PC-3 (cell line): ENCODE measurements around the gene PLEKHM1. TPM values are rescaled to one million over a fixed set of nuclear protein-coding genes. Genes with fewer than 3 reads are reported as not detected.

ENCODE experiments used
- ATAC-seq: fragments of 200-7000 bp; cut with Tn5 transposase; 2 replicates; pipeline ENCODE4 v1.9.1; 2020; ENCODE audit warnings: mild to moderate bottlenecking, moderate library complexity
- BruUV-seq: library from RNA; stranded (reverse); fragments of 400-500 nt; replicated peaks from 2 replicates; lab custom pipeline; 2021; lab: Mats Ljungman, UMichigan
- CTCF ChIA-PET: fragments of 300-600 bp; sonication (Branson Sonifier 250); formaldehyde crosslinking; loops from one replicate; lab custom pipeline; 2022; ENCODE audit warnings: antibody characterized with exemption; lab: Charles Lee
- POLR2A ChIA-PET: fragments of 300-600 bp; sonication (Branson Sonifier 250); formaldehyde crosslinking; loops from one replicate; lab custom pipeline; 2022; ENCODE audit warnings: antibody characterized with exemption; ENCODE audit not compliant: unreplicated experiment; lab: Charles Lee
- DNase-seq: peaks from one replicate; pipeline ENCODE4 v3.0.0-alpha.2; 2015
- H2AFZ ChIP-seq: fragments of 300-600 bp; sonication (generic); 2 replicates; pipeline ENCODE4 v1.6.0; 2016; ENCODE audit warnings: antibody characterized with exemption, low read length
- H3F3A ChIP-seq: fragments of 300-600 bp; sonication (generic); one replicate; pipeline ENCODE4 v1.6.0; 2017; ENCODE audit warnings: antibody characterized with exemption, low read length, control low read depth, mild to moderate bottlenecking; ENCODE audit not compliant: unreplicated experiment
- H3K27ac ChIP-seq: fragments of 300-600 bp; sonication (generic); 2 replicates; pipeline ENCODE4 v1.5.1; 2016; ENCODE audit warnings: mild to moderate bottlenecking, low read length
- H3K27me3 ChIP-seq: fragments of 300-600 bp; sonication (generic); 2 replicates; pipeline ENCODE4 v1.6.1; 2016; ENCODE audit warnings: low read length, mixed read lengths
- H3K36me3 ChIP-seq: fragments of 300-600 bp; sonication (generic); 2 replicates; pipeline ENCODE4 v1.6.1; 2016; ENCODE audit warnings: low read depth, mixed run types, low read length, mixed read lengths
- H3K4me1 ChIP-seq: fragments of 300-600 bp; sonication (generic); 2 replicates; pipeline ENCODE4 v1.5.1; 2016; ENCODE audit warnings: low read length; ENCODE audit not compliant: insufficient read depth
- H3K4me2 ChIP-seq: fragments of 300-600 bp; sonication (generic); 2 replicates; pipeline ENCODE4 v1.6.0; 2016; ENCODE audit warnings: low read length
- H3K4me3 ChIP-seq: fragments of 300-600 bp; sonication (generic); 2 replicates; pipeline ENCODE4 v1.5.1; 2016; ENCODE audit warnings: mild to moderate bottlenecking, low read length, mixed read lengths
- H3K79me2 ChIP-seq: fragments of 300-600 bp; sonication (generic); 2 replicates; pipeline ENCODE4 v1.6.1; 2017; ENCODE audit warnings: low read length, mixed read lengths
- H3K9ac ChIP-seq: fragments of 300-600 bp; sonication (generic); 2 replicates; pipeline ENCODE4 v1.6.0; 2016; ENCODE audit warnings: mild to moderate bottlenecking, low read length
- H3K9me2 ChIP-seq: fragments of 300-600 bp; sonication (generic); replicated peaks from 2 replicates; pipeline ENCODE4 v1.6.1; 2016; ENCODE audit warnings: mixed run types, low read length, mixed read lengths
- H3K9me3 ChIP-seq: fragments of 300-600 bp; sonication (generic); 2 replicates; pipeline ENCODE4 v1.6.1; 2016; ENCODE audit warnings: low read length, mixed read lengths
- H4K20me1 ChIP-seq: fragments of 300-600 bp; sonication (generic); 2 replicates; pipeline ENCODE4 v1.6.1; 2016; ENCODE audit warnings: low read length, mixed read lengths
- EZH2 ChIP-seq: fragments of 300-600 bp; sonication (generic); IDR thresholded peaks from one replicate; pipeline ENCODE4 v1.6.1; 2017; ENCODE audit warnings: antibody characterized with exemption, mild to moderate bottlenecking, low read length; ENCODE audit not compliant: unreplicated experiment
- EZH2phosphoT487 ChIP-seq: fragments of 300-600 bp; sonication (generic); IDR thresholded peaks from 2 replicates; pipeline ENCODE4 v1.6.1; 2018; ENCODE audit warnings: mild to moderate bottlenecking, antibody characterized with exemption, low read length, borderline replicate concordance
- intact Hi-C: fragments of 100-400 bp; cut with micrococcal nuclease; formaldehyde crosslinking; loops from 2 replicates; pipeline ENCODE4 v1.9.0; 2023
- total RNA-seq: library from RNA; depleted of rRNA; stranded (reverse); fragments of >200 nt; gene quantifications from 2 replicates; pipeline ENCODE4 v1.2.3, GENCODE V29; 2014
- TF ChIP-seq, protein P1 (sequence below): fragments of 300-600 bp; sonication (generic); conservative IDR thresholded peaks from 2 replicates; pipeline ENCODE4 v1.5.1; 2017; ENCODE audit warnings: antibody characterized with exemption, low read depth, mild to moderate bottlenecking, low read length

PLEKHM1 gene
- total RNA-seq, 1 experiment from 2014 or later, result 15.8 TPM

DNA sequence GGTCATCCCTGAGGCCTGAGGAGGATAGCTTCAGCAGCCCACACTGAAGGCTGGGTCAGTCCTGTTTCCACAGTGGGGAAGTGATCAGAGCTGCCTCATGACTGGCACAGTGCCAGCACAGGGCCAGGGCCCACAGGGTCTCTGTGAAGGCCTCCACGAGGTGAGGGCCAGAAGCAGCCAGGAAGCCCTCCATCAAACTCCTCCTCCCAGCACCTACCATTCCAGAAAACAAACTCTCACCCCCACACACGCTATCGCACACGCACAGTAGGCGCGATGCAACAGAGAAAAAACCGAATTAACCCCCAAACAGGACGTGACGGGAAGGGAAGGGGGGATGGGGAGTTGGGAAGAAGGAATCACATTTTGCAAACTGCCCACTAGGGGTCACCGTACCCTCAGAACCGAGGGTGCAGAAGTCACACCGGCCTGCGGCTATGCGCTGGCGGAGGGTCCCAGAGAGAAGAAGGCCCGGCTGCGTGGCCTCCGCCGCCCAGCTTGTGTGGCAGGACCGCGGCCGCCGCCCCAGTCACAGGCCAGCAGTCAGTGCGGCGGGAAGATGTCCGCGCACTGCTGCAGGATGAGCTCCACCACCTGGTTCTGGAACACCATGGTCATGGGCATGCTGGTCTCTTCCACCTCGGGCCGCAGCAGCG is 95.5 kb downstream of the PLEKHM1 start:
- DNase-seq (peak; percentile 61), ATAC-seq (peak; percentile 43)
- Histone ChIP-seq H4K20me1 (no peaks in the 10 kb centered on the region), H3K4me2 (no peak overlapping the region), H3K4me1 (no peaks in the 10 kb centered on the region), H3K9me3 (no peaks in the 10 kb centered on the region), H3F3A (no peaks in the 10 kb centered on the region), H3K27ac (no peak overlapping the region), H2AFZ (no peak overlapping the region), H3K9me2 (no peaks in the 10 kb centered on the region), H3K4me3 (no peak overlapping the region), H3K79me2 (no peaks in the 10 kb centered on the region), H3K9ac (no peak overlapping the region), H3K27me3 (no peaks in the 10 kb centered on the region), H3K36me3 (peaks cover 31% of the 10 kb centered on the region; the same call in 1 of the 2 replicates)
- ChIA-PET POLR2A (no interaction called here), CTCF (interaction anchor here (4.0 kb wide), 1 partner anchor 31 kb away, joined by 45 read pairs; no protein-coding TSS in a partner anchor)
- no TSS peak for BruUV-seq
- TF ChIP-seq, protein P1, sequence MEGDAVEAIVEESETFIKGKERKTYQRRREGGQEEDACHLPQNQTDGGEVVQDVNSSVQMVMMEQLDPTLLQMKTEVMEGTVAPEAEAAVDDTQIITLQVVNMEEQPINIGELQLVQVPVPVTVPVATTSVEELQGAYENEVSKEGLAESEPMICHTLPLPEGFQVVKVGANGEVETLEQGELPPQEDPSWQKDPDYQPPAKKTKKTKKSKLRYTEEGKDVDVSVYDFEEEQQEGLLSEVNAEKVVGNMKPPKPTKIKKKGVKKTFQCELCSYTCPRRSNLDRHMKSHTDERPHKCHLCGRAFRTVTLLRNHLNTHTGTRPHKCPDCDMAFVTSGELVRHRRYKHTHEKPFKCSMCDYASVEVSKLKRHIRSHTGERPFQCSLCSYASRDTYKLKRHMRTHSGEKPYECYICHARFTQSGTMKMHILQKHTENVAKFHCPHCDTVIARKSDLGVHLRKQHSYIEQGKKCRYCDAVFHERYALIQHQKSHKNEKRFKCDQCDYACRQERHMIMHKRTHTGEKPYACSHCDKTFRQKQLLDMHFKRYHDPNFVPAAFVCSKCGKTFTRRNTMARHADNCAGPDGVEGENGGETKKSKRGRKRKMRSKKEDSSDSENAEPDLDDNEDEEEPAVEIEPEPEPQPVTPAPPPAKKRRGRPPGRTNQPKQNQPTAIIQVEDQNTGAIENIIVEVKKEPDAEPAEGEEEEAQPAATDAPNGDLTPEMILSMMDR, result peak; percentile 92
- no peak for TF ChIP-seq EZH2
- intact Hi-C loops, result loop anchor here (1.0 kb wide), 1 partner anchor 30 kb away; no protein-coding TSS in a partner anchor

DNA sequence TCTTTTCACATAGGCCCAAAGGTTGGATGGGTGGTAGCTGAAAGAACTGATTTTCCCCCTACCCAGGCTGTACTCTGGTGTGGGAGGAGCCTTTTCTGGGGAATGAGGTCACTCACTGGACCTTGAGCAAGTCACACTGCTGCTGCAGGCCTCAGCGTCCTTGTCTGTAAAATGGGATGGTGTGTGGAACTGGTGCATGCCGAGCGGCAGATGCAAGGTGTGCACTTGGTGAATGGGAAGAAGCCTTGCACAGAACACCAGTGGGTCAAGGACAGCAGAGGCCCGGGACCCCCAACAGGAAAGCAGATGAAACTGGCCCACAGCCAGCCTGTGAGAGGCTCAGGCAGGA is 96.0 kb downstream of the PLEKHM1 start:
- no peak for DNase-seq
- ATAC-seq, result no peak
- Histone ChIP-seq H3K36me3 (peaks cover 28% of the 10 kb centered on the region; the same call in 1 of the 2 replicates), H2AFZ (no peak overlapping the region), H3K9ac (no peak overlapping the region), H3K4me3 (no peak overlapping the region), H3K9me2 (no peaks in the 10 kb centered on the region), H3K4me2 (no peak overlapping the region), H3F3A (no peaks in the 10 kb centered on the region), H3K27ac (no peak overlapping the region), H3K79me2 (no peaks in the 10 kb centered on the region), H3K27me3 (no peaks in the 10 kb centered on the region), H3K9me3 (no peaks in the 10 kb centered on the region), H4K20me1 (no peaks in the 10 kb centered on the region), H3K4me1 (no peaks in the 10 kb centered on the region)
- no TSS peak for BruUV-seq
- intact Hi-C loops, result no loop called here
- POLR2A ChIA-PET, result no interaction called here
- TF ChIP-seq EZH2, result no peak
- no peak for TF ChIP-seq EZH2phosphoT487
- TF ChIP-seq, protein P1, result no peak
- CTCF ChIA-PET, result interaction anchor here (4.0 kb wide), 1 partner anchor 31 kb away, joined by 45 read pairs; no protein-coding TSS in a partner anchor

DNA sequence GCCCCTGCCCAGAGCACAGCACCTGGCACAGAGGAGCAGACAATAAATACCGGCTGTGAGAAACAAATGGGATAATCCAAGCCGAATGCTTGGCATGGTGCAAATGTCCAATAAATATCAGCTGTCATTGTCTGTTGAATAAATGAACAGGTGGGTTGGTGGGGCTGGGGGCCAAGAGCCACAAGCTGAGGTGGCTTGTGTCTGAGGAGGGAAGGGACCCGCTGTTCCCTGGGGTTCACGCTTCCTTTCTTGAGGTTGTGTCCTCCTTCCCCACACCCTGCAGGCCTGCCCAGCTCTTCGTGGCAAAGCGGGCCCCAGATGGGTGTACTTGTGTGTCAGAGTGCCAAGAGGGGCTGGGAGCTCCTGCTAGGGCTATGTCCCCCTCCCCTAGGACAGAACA is 96.4 kb downstream of the PLEKHM1 start:
- no peak overlapping the region for H3K4me2 ChIP-seq
- H3K9me3 ChIP-seq, result no peaks in the 10 kb centered on the region
- H3K9me2 ChIP-seq, result no peaks in the 10 kb centered on the region
- TF ChIP-seq, protein P1, result no peak
- no peak for TF ChIP-seq EZH2
- no peak for TF ChIP-seq EZH2phosphoT487
- POLR2A ChIA-PET, result no interaction called here
- H3K27me3 ChIP-seq, result no peaks in the 10 kb centered on the region
- ATAC-seq (no peak), DNase-seq (no peak)
- BruUV-seq, result TSS peak; percentile 25
- H3K79me2 ChIP-seq, result no peaks in the 10 kb centered on the region
- H3K27ac ChIP-seq, result no peak overlapping the region
- peaks cover 25% of the 10 kb centered on the region; the same call in 1 of the 2 replicates for H3K36me3 ChIP-seq
- CTCF ChIA-PET, result interaction anchor here (3.5 to 4.0 kb wide), 2 partner anchors 32 kb away, joined by 15 to 45 read pairs; no protein-coding TSS in a partner anchor
- intact Hi-C loops, result no loop called here
- H3K4me3 ChIP-seq, result no peak overlapping the region
- H3K4me1 ChIP-seq, result no peaks in the 10 kb centered on the region
- H3K9ac ChIP-seq, result no peak overlapping the region
- H4K20me1 ChIP-seq, result no peaks in the 10 kb centered on the region
- no peak overlapping the region for H2AFZ ChIP-seq
- no peaks in the 10 kb centered on the region for H3F3A ChIP-seq
